Kidney (tissue), 14 donors: Measurements from ENCODE around the gene ALMS1. TPM values are rescaled to one million over a fixed set of nuclear protein-coding genes. Genes with fewer than 3 reads are reported as not detected.
"Not testable (repeated sequence)": the region's sequence is repeated elsewhere in the genome, so short reads cannot be mapped to it uniquely, and the experiment has no call there.

Experiments used
- DNase-seq, 5 donors: peaks; one replicate each; pipeline ENCODE4 v3.0.0-alpha.2; 2013 to 2020
- FAIRE-seq: peaks from 2 replicates; lab custom pipeline; 2012; peaks lifted over from hg19 to GRCh38; lab: Jason Lieb, UNC
- H3K27ac ChIP-seq, 2 donors: one replicate each; pipeline ENCODE4 v1.7.0; 2013; ENCODE audit warnings: low read depth in 2 of 2, low read length in 2 of 2, inconsistent platforms in 1 of 2
- H3K27me3 ChIP-seq: one replicate; pipeline ENCODE4 v1.7.1; 2013; ENCODE audit warnings: low read length, inconsistent platforms; ENCODE audit not compliant: control insufficient read depth, insufficient read depth
- H3K36me3 ChIP-seq, 3 donors: one replicate each; pipeline versions ENCODE4 v1.7.0 to v1.7.1; 2013; ENCODE audit warnings: low read length in 3 of 3, control low read depth in 1 of 3, inconsistent platforms in 1 of 3; ENCODE audit not compliant: insufficient read depth in 3 of 3, control insufficient read depth in 2 of 3
- H3K4me1 ChIP-seq, 3 donors: one replicate each; pipeline versions ENCODE4 v1.7.0 to v1.7.1; 2013; ENCODE audit warnings: low read length in 3 of 3, inconsistent platforms in 1 of 3, low read depth in 1 of 3; ENCODE audit not compliant: control insufficient read depth in 2 of 3, insufficient read depth in 2 of 3
- H3K4me3 ChIP-seq, 3 donors: one replicate each; pipeline versions ENCODE4 v1.7.0 to v1.8.1; 2013; ENCODE audit warnings: low read length in 3 of 3, control low read depth in 1 of 3, inconsistent platforms in 1 of 3
- H3K9ac ChIP-seq, 3 donors: one replicate each; pipeline versions ENCODE4 v1.7.0 to v1.7.1; 2013; ENCODE audit warnings: low read length in 3 of 3, control low read depth in 1 of 3, inconsistent platforms in 1 of 3
- H3K9me3 ChIP-seq, 3 donors: one replicate each; pipeline versions ENCODE4 v1.7.0 to v1.7.1; 2013; ENCODE audit warnings: low read length in 3 of 3, control low read depth in 1 of 3, inconsistent platforms in 1 of 3; ENCODE audit not compliant: control insufficient read depth in 2 of 3, insufficient read depth in 1 of 3
- CTCF ChIP-seq: IDR thresholded peaks from 3 replicates; pipeline ENCODE4 v1.5.1; 2012; ENCODE audit warnings: mild to moderate bottlenecking, moderate library complexity, borderline replicate concordance; ENCODE audit not compliant: insufficient read depth; ENCODE audit errors: extremely low read depth
- intact Hi-C: fragments of 100-400 bp; cut with DNase I; formaldehyde crosslinking; loops from one replicate; pipeline ENCODE4 v1.11.1; 2022
- polyA plus RNA-seq: library from polyadenylated mRNA; stranded (reverse); fragments of 350-450 nt; fragmentation: Illumina TruSeq; extraction: RNeasy Lipid Tissue Mini Kit (QIAGEN cat#74804); gene quantifications from one replicate; pipeline ENCODE4 v1.2.3, GENCODE V29; 2014; ENCODE audit warnings: low read depth, low replicate concordance; ENCODE audit not compliant: insufficient read depth
- total RNA-seq: library from RNA; stranded (reverse); fragmentation: NEBNext Ultra II Directional; extraction: Animal tissue kit (Norgen Biotek cat#: 25700); gene quantifications from one replicate; pipeline ENCODE4 v1.2.1, GENCODE V29; 2021
- donor health status: control.
- donor health status: control.
- donor health status: control.
- donor health status: control.
- donor health status: control.
- donor health status: DM: yes; HTN: yes; CAD: no.
- donor health status: Normal renal cell carcinoma (clear cell type).

Gene ALMS1
- total and polyA plus RNA-seq, 2 donors from 2014 or later = 9.2 to 26.2 TPM

GRCh38 chr2:73630662-73631266 lies 245.1 kb downstream of the ALMS1 start:
- H3K36me3 ChIP-seq, DNase-seq, intact Hi-C loops, H3K9me3 ChIP-seq, H3K27ac ChIP-seq, H3K9ac ChIP-seq, H3K4me1 ChIP-seq, FAIRE-seq, H3K27me3 ChIP-seq, H3K4me3 ChIP-seq: not testable (repeated sequence)

DNA sequence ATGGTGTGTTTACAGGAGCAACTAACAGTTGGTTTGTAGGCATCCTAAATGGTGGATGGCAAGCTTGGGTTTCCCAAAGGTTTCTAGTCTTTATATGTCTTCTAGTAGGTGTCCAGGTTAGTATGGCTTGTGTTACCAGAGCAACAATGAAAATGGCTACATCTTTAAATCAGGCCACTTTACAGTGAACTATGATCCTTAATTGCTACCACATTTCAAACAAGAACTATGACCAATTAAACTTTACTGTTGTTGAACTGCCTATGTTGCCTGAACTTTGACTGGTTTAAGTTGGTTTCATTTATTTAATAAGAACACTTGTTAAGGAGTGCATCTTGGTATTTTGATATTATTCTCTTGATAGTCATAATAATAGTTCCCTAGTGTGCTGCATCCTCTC lies 251.3 kb downstream of the ALMS1 start:
- H3K9me3 ChIP-seq, H3K27ac ChIP-seq, H3K27me3 ChIP-seq, H3K4me1 ChIP-seq, FAIRE-seq, H3K36me3 ChIP-seq, H3K9ac ChIP-seq, DNase-seq, intact Hi-C loops, H3K4me3 ChIP-seq: not testable (repeated sequence)

GRCh38 chr2:73638429-73638828 lies 252.8 kb downstream of the ALMS1 start:
- Histone ChIP-seq H3K9me3 (peaks cover 0 to 4% (median 0%) of the 10 kb centered on the region in 3 donors), H3K36me3 (peaks cover 0 to 9% (median 0%) of the 10 kb centered on the region in 3 donors), H3K4me3 (peak overlapping the region in 1 of 3 donors; percentile 89), H3K9ac (no peak overlapping the region), H3K27me3 (no peaks in the 10 kb centered on the region), H3K4me1 (peaks cover 4 to 15% (median 15%) of the 10 kb centered on the region in 3 donors), H3K27ac (peak overlapping the region in 1 of 2 donors; percentile 43)
- FAIRE-seq (no peak), DNase-seq (no peak)
- no peak for TF ChIP-seq CTCF
- intact Hi-C loops = no loop called here

GRCh38 chr2:73640511-73640911 lies 254.9 kb downstream of the ALMS1 start:
- intact Hi-C loops = no loop called here
- Histone ChIP-seq H3K9ac (peak overlapping the region in 1 of 3 donors; percentile 94), H3K27me3 (no peaks in the 10 kb centered on the region), H3K27ac (peak overlapping the region; percentile 88 to 91), H3K4me3 (peak overlapping the region in 2 of 3 donors; percentile 75 to 89), H3K9me3 (peaks cover 0 to 4% (median 0%) of the 10 kb centered on the region in 3 donors), H3K36me3 (peaks cover 0 to 9% (median 0%) of the 10 kb centered on the region in 3 donors), H3K4me1 (peaks cover 4 to 15% (median 15%) of the 10 kb centered on the region in 3 donors)
- no peak for FAIRE-seq
- no peak for TF ChIP-seq CTCF
- DNase-seq = peak in 1 of 5 donors; percentile 3
